HG03378 (cell line): ENCODE data around the gene AGRN.
A peak's percentile ranks its signal among the peaks of the same experiment; 100 is the strongest.
"Not testable (repeated sequence)": the region's sequence is repeated elsewhere in the genome, so short reads cannot be mapped to it uniquely, and the experiment has no call there.

Source experiments
- ATAC-seq: cut with Tn5 transposase; IDR thresholded peaks from one replicate; pipeline ENCODE4 v1.9.1; 2021; ENCODE audit warnings: mild to moderate bottlenecking, moderate library complexity; ENCODE audit not compliant: unreplicated experiment

The AGRN gene

GRCh38 chr1:999725-1000356, 20.1 kb upstream of the AGRN start, which contains the start of gene HES4:
Gene HES4, minus strand, starts transcription at chr1:1000097. Its CDS starts 124 bp downstream, at chr1:999973.
- no peak for ATAC-seq

GRCh38 chr1:1000357-1001056, 19.4 kb upstream of the AGRN start:
- no peak for ATAC-seq

GRCh38 chr1:1001057-1001783, 18.7 kb upstream of the AGRN start:
- ATAC-seq, result no peak

GRCh38 chr1:1003618-1004419, 16.1 kb upstream of the AGRN start:
- ATAC-seq, result no peak

GRCh38 chr1:1004420-1004779, 15.5 kb upstream of the AGRN start:
- no peak for ATAC-seq

GRCh38 chr1:1004780-1005697, 14.9 kb upstream of the AGRN start:
- ATAC-seq, result no peak

- ATAC-seq, result no peak
Measured at GRCh38 chr1:1005774-1006304, 14.1 kb upstream of the AGRN start.

GRCh38 chr1:1006305-1007159, 13.4 kb upstream of the AGRN start:
- ATAC-seq, result no peak

GRCh38 chr1:1010131-1010530, 9.8 kb upstream of the AGRN start:
- ATAC-seq, result not testable (repeated sequence)

GRCh38 chr1:1011396-1011949, 8.4 kb upstream of the AGRN start:
- no peak for ATAC-seq

- not testable (repeated sequence) for ATAC-seq
Measured at GRCh38 chr1:1012736-1013104, 7.2 kb upstream of the AGRN start.

- ATAC-seq, result peak; percentile 83
Measured at GRCh38 chr1:1013105-1013921, 6.6 kb upstream of the AGRN start, which contains the start of gene ISG15. Gene ISG15, plus strand, starts transcription at chr1:1013497. Its CDS starts 77 bp downstream, at chr1:1013574.

- ATAC-seq, result no peak
Measured at GRCh38 chr1:1013922-1014648, 5.8 kb upstream of the AGRN start.

- no peak for ATAC-seq
Measured at GRCh38 chr1:1014799-1015681, 4.9 kb upstream of the AGRN start.

GRCh38 chr1:1017397-1018320, 2.3 kb upstream of the AGRN start:
- ATAC-seq, result not testable (repeated sequence)
